Astrocyte (in vitro differentiated cells and primary cell): Measurements from ENCODE around the gene CELSR3.

Source experiments
- CTCF ChIP-seq: IDR thresholded peaks from 2 replicates; pipeline ENCODE4 v1.5.1; 2011; ENCODE audit warnings: low read depth, mild to moderate bottlenecking, inconsistent platforms, low read length, moderate library complexity; ENCODE audit not compliant: insufficient read depth
- EZH2 ChIP-seq: IDR thresholded peaks from 2 replicates; pipeline ENCODE4 v1.6.1; 2012; ENCODE audit warnings: mild to moderate bottlenecking, low read length, inconsistent platforms; ENCODE audit not compliant: insufficient read depth

GRCh38 chr3:48708481-48708889 lies 45.8 kb upstream of the CELSR3 start:
- TF ChIP-seq CTCF = no peak
- TF ChIP-seq EZH2 = no peak
